B cell (primary cell): ENCODE data around the gene TOR1AIP2. TPM values are rescaled to one million over a fixed set of nuclear protein-coding genes. Genes with fewer than 3 reads are reported as not detected.

Source experiments
- ATAC-seq: fragments of 200-7000 bp; cut with Tn5 transposase; one replicate; pipeline ENCODE4 v1.10.0; 2021; ENCODE audit warnings: low read depth, mild to moderate bottlenecking, moderate number of reproducible peaks, moderate library complexity
- CTCF ChIA-PET: fragments of 350-600 bp; sonication (Branson Sonifier 250); formaldehyde crosslinking; loops from one replicate; lab custom pipeline; 2021; ENCODE audit warnings: antibody characterized with exemption, inconsistent platforms; lab: Charles Lee
- POLR2A ChIA-PET: fragments of 350-600 bp; sonication (Branson Sonifier 250); formaldehyde crosslinking; loops from one replicate; lab custom pipeline; 2021; ENCODE audit warnings: antibody characterized with exemption; lab: Charles Lee
- DNase-seq: peaks from one replicate; pipeline ENCODE4 v3.0.0; 2013
- H2AFZ ChIP-seq: 2 replicates; pipeline ENCODE4 v1.6.1; 2012; ENCODE audit warnings: mild to moderate bottlenecking, low read depth, low read length; ENCODE audit not compliant: insufficient read depth, poor library complexity, severe bottlenecking
- H3K27ac ChIP-seq, 2 donors: 1 replicate in 1 of 2; 2 replicates in 1 of 2; pipeline ENCODE4 v1.5.1; 2012 to 2013; ENCODE audit warnings: low read length in 2 of 2, mild to moderate bottlenecking in 2 of 2, moderate library complexity in 1 of 2
- H3K27me3 ChIP-seq, 4 experiments: fragments of 200-600 bp in 1 of 4; sonication (generic) in 1 of 4; replicated peaks in 1 of 4; 1 replicate in 2 of 4; 2 replicates in 2 of 4; pipeline versions ENCODE4 v1.6.1 to v1.7.0; 2013 to 2016; ENCODE audit warnings: low read length in 3 of 4, mild to moderate bottlenecking in 2 of 4, mixed read lengths in 1 of 4, moderate library complexity in 1 of 4; ENCODE audit not compliant: insufficient read depth in 4 of 4, control insufficient read depth in 3 of 4; ENCODE audit errors: control extremely low read depth in 1 of 4
- H3K36me3 ChIP-seq, 2 experiments: replicated peaks in 1 of 2; 1 replicate in 1 of 2; 2 replicates in 1 of 2; pipeline versions ENCODE4 v1.6.1 to v1.7.1; 2013; ENCODE audit warnings: low read length in 1 of 2; ENCODE audit not compliant: insufficient read depth in 2 of 2, control insufficient read depth in 1 of 2; ENCODE audit errors: control extremely low read depth in 1 of 2, extremely low read depth in 1 of 2
- H3K4me1 ChIP-seq, 2 donors: fragments of 200-600 bp in 1 of 2; sonication (generic) in 1 of 2; 1 replicate in 1 of 2; 2 replicates in 1 of 2; pipeline versions ENCODE4 v1.5.1 to v1.6.1; 2013 to 2017; ENCODE audit warnings: low read length in 2 of 2; ENCODE audit not compliant: control insufficient read depth in 2 of 2, insufficient read depth in 2 of 2
- H3K4me2 ChIP-seq: replicated peaks from 2 replicates; pipeline ENCODE3; 2012; ENCODE audit warnings: mild to moderate bottlenecking, low read depth, low read length; ENCODE audit not compliant: poor library complexity, severe bottlenecking
- H3K4me3 ChIP-seq, 5 experiments: fragments of 200-600 bp in 1 of 5; sonication (generic) in 1 of 5; 1 replicate in 3 of 5; 2 replicates in 2 of 5; pipeline versions ENCODE4 v1.5.1 to v1.7.0; 2011 to 2016; ENCODE audit warnings: low read length in 4 of 5, mild to moderate bottlenecking in 4 of 5, low read depth in 2 of 5, control low read depth in 1 of 5, moderate library complexity in 1 of 5; ENCODE audit not compliant: insufficient read depth in 1 of 5; ENCODE audit errors: control extremely low read depth in 1 of 5, extremely low read depth in 1 of 5
- H3K79me2 ChIP-seq: fragments of 200-600 bp; sonication (generic); one replicate; pipeline ENCODE4 v1.6.0; 2016; ENCODE audit warnings: low read length; ENCODE audit not compliant: control insufficient read depth, insufficient read depth
- H3K9ac ChIP-seq: fragments of 200-600 bp; sonication (generic); 2 replicates; pipeline ENCODE4 v1.6.1; 2017; ENCODE audit warnings: mild to moderate bottlenecking, low read length, moderate library complexity
- H3K9me3 ChIP-seq, 3 donors: one replicate each; pipeline versions ENCODE4 v1.6.1 to v1.7.1; 2013; ENCODE audit warnings: low read length in 2 of 3; ENCODE audit not compliant: control insufficient read depth in 2 of 3, insufficient read depth in 1 of 3; ENCODE audit errors: control extremely low read depth in 1 of 3
- H4K20me1 ChIP-seq: 2 replicates; pipeline ENCODE4 v1.6.0; 2012; ENCODE audit warnings: mild to moderate bottlenecking, low read length; ENCODE audit not compliant: insufficient read depth, control insufficient read depth, poor library complexity, severe bottlenecking
- H3K27ac Mint-ChIP-seq: one replicate; pipeline ENCODE4 v1.8.0; 2021; ENCODE audit warnings: mixed read lengths
- H3K27me3 Mint-ChIP-seq: one replicate; pipeline ENCODE4 v1.8.0; 2021; ENCODE audit warnings: mixed read lengths
- H3K4me1 Mint-ChIP-seq: one replicate; pipeline ENCODE4 v1.8.0; 2021; ENCODE audit warnings: mixed read lengths
- H3K4me3 Mint-ChIP-seq: one replicate; pipeline ENCODE4 v1.8.0; 2021; ENCODE audit warnings: mixed read lengths
- H3K9me3 Mint-ChIP-seq: one replicate; pipeline ENCODE4 v1.8.0; 2022; ENCODE audit warnings: mixed read lengths; ENCODE audit not compliant: insufficient read depth
- EZH2 ChIP-seq: IDR thresholded peaks from 2 replicates; pipeline ENCODE4 v1.6.1; 2012; ENCODE audit warnings: borderline replicate concordance, low read depth, mild to moderate bottlenecking, moderate library complexity, low read length; ENCODE audit not compliant: insufficient read depth, poor library complexity, severe bottlenecking
- WGBS: methylation state at CpG from one replicate; pipeline ENCODE4 v1.1.5; 2013; ENCODE audit warnings: missing lambda C conversion rate; ENCODE audit not compliant: insufficient coverage; 5-methylcytosine and 5-hydroxymethylcytosine counted together
- intact Hi-C: fragments of 100-400 bp; cut with micrococcal nuclease; formaldehyde crosslinking; loops from one replicate; pipeline ENCODE4 v1.10.0; 2022
- polyA plus RNA-seq: library from polyadenylated mRNA; depleted of rRNA; stranded (reverse); fragments of >200 nt; gene quantifications from 2 replicates; pipeline ENCODE4 v1.2.3, GENCODE V29; 2012
- total RNA-seq, 2 donors: library from RNA; stranded (reverse); fragments of 120-200 nt in 1 of 2; gene quantifications; 1 replicate in 1 of 2; 2 replicates in 1 of 2; pipeline versions ENCODE4 v1.2.3 to v1.2.4, GENCODE V29; 2013 to 2022
- TF ChIP-seq, protein P1 (sequence below): fragments of 200-600 bp; IDR thresholded peaks from one replicate; pipeline ENCODE4 v1.8.0; 2022; ENCODE audit warnings: antibody characterized with exemption, mild to moderate bottlenecking

TOR1AIP2 gene
- total and polyA plus RNA-seq, 2 donors (not counting 1 experiment from before 2014, with no cell fraction given), result 13.6 to 54.4 TPM

DNA sequence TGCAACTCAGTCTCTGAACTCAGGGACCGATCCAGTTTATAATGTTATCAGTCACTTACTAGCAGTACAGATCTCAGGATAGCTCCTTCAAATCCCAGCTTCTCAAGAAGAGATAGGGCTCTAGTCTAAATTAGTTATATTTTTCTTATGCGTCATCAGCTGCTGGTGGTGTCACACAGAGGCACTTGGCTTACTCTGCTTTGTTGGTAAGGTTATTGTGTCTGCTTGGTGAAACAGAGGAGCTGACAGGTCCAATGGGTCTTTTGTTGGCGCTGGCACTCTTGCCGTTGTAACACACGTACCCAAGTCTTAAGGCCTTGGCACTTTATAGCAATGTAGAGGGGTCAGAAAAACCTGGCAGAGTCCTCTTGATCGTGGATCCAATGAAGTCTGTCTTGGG, 12.2 kb downstream of the TOR1AIP2 start:
- Histone ChIP-seq H3K79me2 (peaks cover 19% of the 10 kb centered on the region), H3K27me3 (no peaks in the 10 kb centered on the region), H3K9ac (no peak overlapping the region), H4K20me1 (peaks cover 11% of the 10 kb centered on the region), H3K4me1 (no peaks in the 10 kb centered on the region), H3K4me3 (no peak overlapping the region), H3K9me3 (no peaks in the 10 kb centered on the region), H3K4me2 (no peak overlapping the region), H3K27ac (no peak overlapping the region), H3K36me3 (peaks cover 2 to 35% of the 10 kb centered on the region in 2 experiments), H2AFZ (no peak overlapping the region)
- Mint-ChIP-seq H3K27me3 (no peaks in the 10 kb centered on the region), H3K9me3 (no peaks in the 10 kb centered on the region), H3K27ac (no peak overlapping the region), H3K4me3 (no peak overlapping the region), H3K4me1 (peaks cover 6% of the 10 kb centered on the region)
- ATAC-seq (no peak), DNase-seq (no peak)
- intact Hi-C loops, result loop anchor here (5.0 kb wide), 1 partner anchor 37 kb away; no protein-coding TSS in a partner anchor
- CTCF ChIA-PET, result interaction anchor here (2.1 to 7.3 kb wide), 2 partner anchors 304 to 313 kb away, joined by 7 to 106 read pairs; no protein-coding TSS in a partner anchor
- WGBS, result 100% methylated on average over 5 of the region's 6 CpGs
- POLR2A ChIA-PET, result no interaction called here
- TF ChIP-seq, protein P1, sequence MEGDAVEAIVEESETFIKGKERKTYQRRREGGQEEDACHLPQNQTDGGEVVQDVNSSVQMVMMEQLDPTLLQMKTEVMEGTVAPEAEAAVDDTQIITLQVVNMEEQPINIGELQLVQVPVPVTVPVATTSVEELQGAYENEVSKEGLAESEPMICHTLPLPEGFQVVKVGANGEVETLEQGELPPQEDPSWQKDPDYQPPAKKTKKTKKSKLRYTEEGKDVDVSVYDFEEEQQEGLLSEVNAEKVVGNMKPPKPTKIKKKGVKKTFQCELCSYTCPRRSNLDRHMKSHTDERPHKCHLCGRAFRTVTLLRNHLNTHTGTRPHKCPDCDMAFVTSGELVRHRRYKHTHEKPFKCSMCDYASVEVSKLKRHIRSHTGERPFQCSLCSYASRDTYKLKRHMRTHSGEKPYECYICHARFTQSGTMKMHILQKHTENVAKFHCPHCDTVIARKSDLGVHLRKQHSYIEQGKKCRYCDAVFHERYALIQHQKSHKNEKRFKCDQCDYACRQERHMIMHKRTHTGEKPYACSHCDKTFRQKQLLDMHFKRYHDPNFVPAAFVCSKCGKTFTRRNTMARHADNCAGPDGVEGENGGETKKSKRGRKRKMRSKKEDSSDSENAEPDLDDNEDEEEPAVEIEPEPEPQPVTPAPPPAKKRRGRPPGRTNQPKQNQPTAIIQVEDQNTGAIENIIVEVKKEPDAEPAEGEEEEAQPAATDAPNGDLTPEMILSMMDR, result no peak
- no peak for TF ChIP-seq EZH2

DNA sequence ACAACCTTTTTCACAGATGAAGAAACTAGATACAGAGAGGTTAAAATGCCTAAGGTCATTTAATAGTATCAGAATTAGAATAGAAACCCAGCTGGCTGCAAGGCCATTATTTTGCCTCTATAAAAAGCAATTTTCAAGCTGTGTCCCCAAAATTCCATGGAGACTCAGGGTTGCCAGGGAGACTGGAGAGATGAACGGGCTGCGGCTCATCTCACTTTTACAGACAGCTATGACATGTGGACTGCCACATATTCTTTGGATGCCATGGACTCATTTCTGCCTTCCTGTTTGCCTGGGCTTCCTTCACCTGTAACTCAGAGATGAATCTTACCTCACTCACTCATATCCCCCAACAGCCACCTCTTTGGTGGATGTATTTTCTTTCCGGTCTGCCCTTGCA, 17.0 kb downstream of the TOR1AIP2 start:
- H3K27me3 Mint-ChIP-seq, result no peaks in the 10 kb centered on the region
- Histone ChIP-seq H3K36me3 (peaks cover 9 to 26% of the 10 kb centered on the region in 2 experiments), H2AFZ (no peak overlapping the region), H3K4me2 (no peak overlapping the region), H3K4me1 (no peaks in the 10 kb centered on the region), H3K4me3 (no peak overlapping the region), H3K79me2 (peaks cover 4% of the 10 kb centered on the region), H3K9ac (no peak overlapping the region), H3K27ac (no peak overlapping the region), H4K20me1 (no peaks in the 10 kb centered on the region), H3K9me3 (no peaks in the 10 kb centered on the region), H3K27me3 (no peaks in the 10 kb centered on the region)
- H3K27ac Mint-ChIP-seq, result no peak overlapping the region
- DNase-seq (no peak), ATAC-seq (no peak)
- no peaks in the 10 kb centered on the region for H3K4me1 Mint-ChIP-seq
- ChIA-PET CTCF (interaction anchor here (1.7 kb wide), 1 partner anchor 319 kb away, joined by 5 read pairs; no protein-coding TSS in a partner anchor), POLR2A (no interaction called here)
- no peaks in the 10 kb centered on the region for H3K9me3 Mint-ChIP-seq
- 89% methylated on average over 2 of the region's 3 CpGs for WGBS
- intact Hi-C loops, result no loop called here
- TF ChIP-seq, protein P1, result no peak
- no peak for TF ChIP-seq EZH2
- no peak overlapping the region for H3K4me3 Mint-ChIP-seq
